HPDE6-E6E7 (cell line): ENCODE results near the gene NEFH.
"Not testable (repeated sequence)": the region's sequence is repeated elsewhere in the genome, so short reads cannot be mapped to it uniquely, and the experiment has no call there.

ENCODE experiments used
- DNase-seq: peaks from one replicate; pipeline ENCODE4 v3.0.0; 2011; ENCODE audit warnings: missing footprints; ENCODE audit errors: extremely low spot score

Gene NEFH

GRCh38 chr22:29479417-29480261, at the start of gene NEFH:
Gene NEFH, plus strand, starts transcription at chr22:29480218. Its CDS starts 45 bp downstream, at chr22:29480263.
- no peak for DNase-seq

GRCh38 chr22:29431986-29432385, 48.0 kb upstream of the NEFH start:
- DNase-seq = no peak

- no peak for DNase-seq
These were observed 46.2 kb upstream of the NEFH start for GRCh38 chr22:29433856-29434255.

- DNase-seq = no peak
These were observed 45.7 kb upstream of the NEFH start for GRCh38 chr22:29434288-29434687.

- DNase-seq = no peak
These were observed 44.5 kb upstream of the NEFH start for GRCh38 chr22:29435236-29436136.

- DNase-seq = not testable (repeated sequence)
These were observed 41.7 kb upstream of the NEFH start, which contains the start of gene RFPL1 for GRCh38 chr22:29438283-29438682. Gene RFPL1, plus strand, starts transcription at chr22:29438583.

- DNase-seq = no peak
These were observed 37.0 kb upstream of the NEFH start for GRCh38 chr22:29442976-29443375.

- no peak for DNase-seq
These were observed 36.6 kb upstream of the NEFH start for GRCh38 chr22:29443452-29443851.

- no peak for DNase-seq
These were observed 35.9 kb upstream of the NEFH start for GRCh38 chr22:29443861-29444792.

- no peak for DNase-seq
These were observed 34.5 kb upstream of the NEFH start for GRCh38 chr22:29445508-29445907.

GRCh38 chr22:29447906-29448305, 32.1 kb upstream of the NEFH start:
- no peak for DNase-seq

GRCh38 chr22:29449296-29449875, 30.6 kb upstream of the NEFH start:
- no peak for DNase-seq

- DNase-seq = no peak
These were observed 29.8 kb upstream of the NEFH start for GRCh38 chr22:29450222-29450621.

- DNase-seq = no peak
These were observed 28.2 kb upstream of the NEFH start for GRCh38 chr22:29451863-29452262.

GRCh38 chr22:29454276-29454675, 25.7 kb upstream of the NEFH start:
- DNase-seq = no peak

GRCh38 chr22:29456211-29456671, 23.8 kb upstream of the NEFH start:
- no peak for DNase-seq

- peak; percentile 70 for DNase-seq
These were observed 22.3 kb upstream of the NEFH start for GRCh38 chr22:29457730-29458129.

- no peak for DNase-seq
These were observed 21.5 kb upstream of the NEFH start for GRCh38 chr22:29458551-29458950.

- DNase-seq = no peak
These were observed 20.2 kb upstream of the NEFH start for GRCh38 chr22:29459773-29460172.

GRCh38 chr22:29461263-29461662, 18.8 kb upstream of the NEFH start:
- no peak for DNase-seq

- no peak for DNase-seq
These were observed 16.4 kb upstream of the NEFH start for GRCh38 chr22:29463629-29464028.
